Dedifferentiated amniotic fluid mesenchymal stem cell (primary cell): ENCODE data around the gene PDZD7.

Experiments used
- DNase-seq: peaks from one replicate; pipeline ENCODE4 v3.0.0-alpha.2; 2016; ENCODE audit errors: extremely low spot score

The PDZD7 gene

GRCh38 chr10:100966887-100967286 lies 64.0 kb downstream of the PDZD7 start:
- DNase-seq: no peak

DNA sequence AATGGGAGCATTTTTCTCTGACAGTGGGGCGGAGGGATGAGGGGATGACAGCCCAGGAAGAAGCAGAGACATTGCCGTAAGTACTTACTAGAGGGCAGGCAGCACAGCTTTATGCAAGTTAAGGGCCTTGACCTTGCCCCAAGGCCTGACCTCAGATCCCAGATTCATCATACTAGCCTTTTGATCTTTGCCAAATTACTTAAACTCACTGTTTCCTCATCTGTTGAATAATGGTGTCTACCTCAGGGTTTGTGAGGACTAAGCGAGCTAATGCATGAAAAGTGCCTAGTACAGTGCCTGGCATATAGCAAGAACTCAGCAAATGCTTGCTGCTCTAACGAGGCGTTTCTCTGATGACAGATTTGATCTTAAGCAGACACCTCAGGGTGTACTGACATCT lies 65.1 kb downstream of the PDZD7 start:
- DNase-seq: no peak

- DNase-seq: no peak
Observed at GRCh38 chr10:100963826-100964225, 67.1 kb downstream of the PDZD7 start.

- no peak for DNase-seq
Observed at GRCh38 chr10:100962351-100963080, 68.4 kb downstream of the PDZD7 start.

DNA sequence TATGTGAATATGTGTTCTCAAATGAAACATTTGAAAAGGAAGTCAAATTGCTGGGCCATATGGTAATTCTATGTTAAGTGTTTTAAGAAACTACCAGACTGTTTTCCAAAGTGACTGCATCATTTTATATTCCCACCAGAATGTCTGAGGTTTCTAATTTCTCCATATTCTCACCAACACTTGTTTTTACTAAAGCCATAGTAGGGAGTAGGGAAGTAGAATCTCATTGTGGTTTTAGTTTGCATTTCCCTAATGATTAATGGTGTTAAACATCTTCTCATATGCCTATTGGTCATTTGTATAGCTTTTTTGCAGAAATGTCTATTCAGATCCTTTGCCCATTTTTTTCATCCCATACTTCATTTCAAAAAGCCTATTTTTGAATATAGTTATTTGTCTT lies 70.7 kb downstream of the PDZD7 start:
- no peak for DNase-seq
